DMS 273 (cell line): Measurements from ENCODE around the gene RRP1.

ENCODE experiments used
- DNase-seq: peaks from one replicate; lab custom pipeline; 2025; ENCODE audit not compliant: unreplicated experiment; lab: John Stamatoyannopoulos, UW

Gene RRP1, protein sequence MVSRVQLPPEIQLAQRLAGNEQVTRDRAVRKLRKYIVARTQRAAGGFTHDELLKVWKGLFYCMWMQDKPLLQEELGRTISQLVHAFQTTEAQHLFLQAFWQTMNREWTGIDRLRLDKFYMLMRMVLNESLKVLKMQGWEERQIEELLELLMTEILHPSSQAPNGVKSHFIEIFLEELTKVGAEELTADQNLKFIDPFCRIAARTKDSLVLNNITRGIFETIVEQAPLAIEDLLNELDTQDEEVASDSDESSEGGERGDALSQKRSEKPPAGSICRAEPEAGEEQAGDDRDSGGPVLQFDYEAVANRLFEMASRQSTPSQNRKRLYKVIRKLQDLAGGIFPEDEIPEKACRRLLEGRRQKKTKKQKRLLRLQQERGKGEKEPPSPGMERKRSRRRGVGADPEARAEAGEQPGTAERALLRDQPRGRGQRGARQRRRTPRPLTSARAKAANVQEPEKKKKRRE

DNA sequence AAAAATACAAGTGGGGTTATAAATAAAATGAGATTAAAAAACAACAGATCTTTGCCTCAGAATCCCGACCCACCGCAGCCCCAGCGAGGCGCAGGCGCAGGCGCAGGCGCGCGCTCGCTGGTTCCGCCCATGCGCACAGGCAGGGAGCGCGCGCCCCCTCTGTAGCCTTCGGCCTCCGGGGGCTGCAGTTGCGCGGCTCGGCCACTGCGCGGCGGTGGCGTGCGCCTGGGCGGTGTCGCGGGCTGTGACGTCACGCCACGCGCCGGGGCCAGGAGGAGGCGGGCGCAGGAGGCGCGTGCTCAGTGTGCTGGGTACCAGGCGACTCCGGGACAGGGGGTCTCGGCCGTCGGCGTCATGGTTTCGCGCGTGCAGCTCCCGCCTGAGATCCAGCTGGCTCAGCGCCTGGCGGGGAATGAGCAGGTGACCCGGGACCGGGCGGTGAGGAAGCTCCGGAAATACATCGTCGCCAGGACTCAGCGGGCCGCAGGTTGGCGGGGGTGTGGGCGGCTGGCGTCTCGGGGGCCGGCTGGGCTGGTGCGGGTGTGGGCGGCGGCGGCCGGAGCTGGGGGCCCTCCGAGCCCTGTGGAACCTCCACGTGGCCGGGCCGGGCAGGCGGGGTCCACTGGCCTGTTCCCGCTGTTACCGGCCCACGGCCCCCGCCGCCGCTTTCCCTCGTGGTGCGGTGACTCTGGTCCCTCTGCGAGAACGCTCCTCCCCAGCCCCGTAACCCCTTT, at the start of gene RRP1:
TSS of gene RRP1 (plus strand) at position 302 of the 734 bp plus-strand sequence. CDS start at position 355, 53 bp downstream.
- peak; percentile 97 for DNase-seq

DNA sequence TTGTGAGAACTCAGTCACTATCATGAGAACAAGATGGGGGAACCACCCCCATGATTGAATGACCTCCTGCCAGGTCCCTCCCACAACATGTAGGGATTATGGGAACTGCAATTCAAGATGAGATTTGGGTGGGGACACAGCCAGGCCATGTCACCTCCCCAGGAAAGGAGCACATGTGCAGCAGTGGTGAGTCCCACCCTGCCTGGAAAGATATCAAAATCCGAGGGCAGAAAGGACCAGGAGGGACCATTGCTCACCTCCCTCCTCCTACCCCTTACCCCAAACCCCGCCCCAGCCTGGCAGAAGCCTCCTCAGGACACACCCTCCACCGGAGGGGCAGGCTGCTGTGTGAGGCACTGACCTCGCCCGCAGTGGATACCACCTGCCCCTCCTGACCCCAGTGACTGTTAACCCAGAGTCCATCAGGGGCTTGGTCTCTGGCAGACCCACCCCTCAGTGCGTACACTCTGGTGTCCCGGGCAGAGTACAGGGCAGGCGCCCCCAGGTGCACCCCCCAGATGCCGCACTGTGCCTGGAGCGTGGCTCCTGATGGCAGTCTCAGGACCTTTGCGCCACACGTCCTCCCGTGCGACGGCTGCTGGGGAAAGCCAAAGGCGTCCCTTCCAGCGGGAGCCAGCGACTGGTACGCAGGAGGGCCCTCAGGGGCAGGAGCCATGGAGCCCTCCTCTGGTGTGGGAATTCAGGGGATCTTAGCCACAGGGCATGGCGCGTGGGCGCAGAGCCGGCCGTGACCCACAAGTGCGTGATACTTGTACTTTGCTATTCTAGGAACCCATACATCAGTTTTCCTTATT, 49.5 kb upstream of the RRP1 start:
- peak; percentile 57 for DNase-seq

DNA sequence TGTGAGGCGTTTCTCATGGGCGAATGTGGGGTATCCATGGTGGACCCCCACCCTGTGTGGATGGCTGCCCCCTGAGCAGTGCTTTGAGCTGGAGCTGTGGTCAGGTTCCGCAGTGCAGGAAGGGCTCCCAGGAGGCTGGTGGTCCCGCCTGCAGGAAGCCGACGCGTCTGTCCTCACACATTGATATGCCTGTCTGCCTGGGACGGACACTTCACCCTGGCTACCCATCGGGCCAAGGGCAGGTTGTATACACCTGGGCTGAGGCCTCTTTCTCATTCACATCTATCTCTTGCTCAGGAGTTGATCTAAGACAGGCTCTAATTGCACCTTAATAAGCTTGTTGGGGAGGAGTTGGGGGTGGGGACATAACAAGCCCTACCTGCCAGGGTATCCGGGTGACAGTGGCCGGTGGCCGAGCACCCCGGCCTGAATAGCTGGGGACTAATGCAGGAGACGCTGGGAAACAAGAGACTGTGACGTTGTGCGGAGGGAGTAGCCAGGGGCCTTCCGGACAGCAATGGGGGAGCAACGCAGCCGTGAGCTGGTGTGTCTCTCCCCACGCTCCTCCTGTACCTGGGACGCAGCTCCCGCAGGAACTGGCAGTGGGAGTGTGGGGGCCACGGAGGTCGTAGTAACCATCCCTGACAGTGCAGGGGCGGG, 48.8 kb upstream of the RRP1 start:
- DNase-seq = peak; percentile 71

DNA sequence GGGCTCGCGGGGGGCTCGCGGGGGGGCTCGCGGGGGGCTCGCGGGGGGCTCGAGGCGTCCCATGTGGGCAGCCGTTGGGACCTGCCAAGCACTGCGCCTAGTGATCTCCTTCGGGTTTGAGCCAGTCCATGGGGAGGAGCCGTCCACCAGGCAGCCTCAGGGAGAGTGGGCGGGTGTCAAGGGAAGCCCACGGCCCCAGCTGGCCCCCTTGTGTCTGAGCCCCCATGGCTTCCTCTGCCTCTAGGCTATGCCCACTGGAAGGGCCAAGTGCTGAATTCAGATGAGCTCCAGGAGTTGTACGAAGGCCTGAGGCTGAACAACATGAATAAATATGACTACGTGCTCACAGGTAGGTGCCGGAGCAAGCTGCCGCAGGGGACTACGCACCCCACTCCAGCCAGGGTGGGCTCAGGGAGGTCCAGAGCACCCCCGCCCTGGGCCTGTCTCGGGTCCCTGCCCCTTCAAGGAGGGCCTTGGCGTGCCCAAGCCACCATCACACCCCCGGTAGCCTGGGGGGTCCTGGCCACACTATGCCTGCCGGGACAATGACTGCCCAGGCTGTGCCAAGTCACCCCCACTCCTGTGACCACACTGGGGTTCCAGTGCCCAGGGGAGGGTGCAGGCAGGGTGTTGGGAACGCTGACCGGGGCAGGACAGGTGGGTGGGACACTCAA, 47.8 kb upstream of the RRP1 start:
- DNase-seq = no peak

DNA sequence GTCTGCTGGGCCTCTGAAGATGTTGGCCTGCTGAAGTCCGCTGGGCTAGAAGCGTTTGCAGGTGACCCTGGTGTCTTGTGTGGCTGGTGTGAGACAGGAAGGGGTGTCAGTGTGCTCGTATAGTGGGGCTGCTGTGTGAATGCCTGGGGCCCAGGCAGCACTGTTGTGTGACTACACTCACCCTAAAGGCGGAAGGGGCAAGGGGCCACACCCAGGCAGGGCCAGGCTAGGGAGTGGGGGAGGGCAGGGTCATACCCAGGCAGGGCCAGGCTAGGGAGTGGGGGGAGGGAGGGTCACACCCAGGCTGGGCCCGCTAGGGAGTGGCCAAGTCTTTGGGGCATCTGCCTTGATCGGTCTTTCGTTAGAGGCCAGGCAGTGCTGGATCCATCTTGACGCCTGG, 45.4 kb upstream of the RRP1 start:
- no peak for DNase-seq

DNA sequence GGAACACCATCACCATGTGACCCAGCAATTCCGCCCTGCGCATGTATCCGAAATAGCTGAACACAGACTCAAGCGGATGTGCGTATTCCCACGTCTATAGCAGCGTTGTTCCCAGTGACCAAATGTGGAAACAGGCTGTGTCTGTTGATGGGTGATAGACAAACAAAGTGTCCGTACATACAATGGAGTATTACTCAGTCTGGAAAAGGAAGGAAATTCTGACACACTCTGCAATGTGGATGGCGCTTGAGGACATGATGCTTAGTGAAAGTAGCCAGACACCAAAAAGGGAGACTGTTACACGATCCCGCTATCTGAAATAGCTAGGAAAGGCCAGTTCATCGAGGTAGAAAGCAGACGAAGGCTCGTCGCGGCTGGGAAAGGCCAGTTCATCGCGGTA, 44.7 kb upstream of the RRP1 start:
- no peak for DNase-seq

DNA sequence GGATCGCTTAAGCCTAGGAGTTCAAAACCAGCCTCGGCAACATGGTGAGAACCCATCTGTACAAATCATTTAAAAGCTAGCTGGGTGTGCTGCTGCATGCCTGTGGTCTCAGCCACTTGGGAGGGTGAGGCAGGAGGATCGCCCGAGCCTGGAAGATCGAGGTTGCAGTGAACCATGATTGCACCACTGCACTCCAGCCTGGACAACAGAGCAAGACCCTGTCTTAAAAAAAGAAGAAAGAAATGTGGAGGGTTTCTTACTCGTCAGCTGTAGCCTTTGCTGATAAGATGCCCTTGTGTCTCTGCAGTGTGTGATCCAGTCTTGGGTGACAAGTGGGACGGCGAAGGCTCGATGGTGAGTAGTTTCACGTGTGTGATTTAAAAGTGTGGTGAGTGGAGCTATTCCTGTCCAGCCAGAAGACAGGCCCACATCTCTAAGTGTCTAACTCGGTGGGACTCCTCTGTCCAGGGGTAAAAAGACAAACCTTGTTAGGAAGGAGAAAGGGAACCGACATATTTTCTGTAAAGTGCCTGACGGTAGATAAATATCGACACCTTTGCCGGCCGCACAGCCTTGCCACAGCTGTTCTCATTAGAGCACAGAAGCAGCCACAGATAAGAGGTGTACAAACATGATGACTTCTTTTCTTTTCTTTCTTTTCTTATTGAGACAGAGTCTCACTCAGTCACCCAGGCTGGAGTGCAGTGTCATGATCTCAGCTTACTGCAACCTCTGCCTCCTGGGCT, 43.4 kb upstream of the RRP1 start:
- DNase-seq = no peak

DNA sequence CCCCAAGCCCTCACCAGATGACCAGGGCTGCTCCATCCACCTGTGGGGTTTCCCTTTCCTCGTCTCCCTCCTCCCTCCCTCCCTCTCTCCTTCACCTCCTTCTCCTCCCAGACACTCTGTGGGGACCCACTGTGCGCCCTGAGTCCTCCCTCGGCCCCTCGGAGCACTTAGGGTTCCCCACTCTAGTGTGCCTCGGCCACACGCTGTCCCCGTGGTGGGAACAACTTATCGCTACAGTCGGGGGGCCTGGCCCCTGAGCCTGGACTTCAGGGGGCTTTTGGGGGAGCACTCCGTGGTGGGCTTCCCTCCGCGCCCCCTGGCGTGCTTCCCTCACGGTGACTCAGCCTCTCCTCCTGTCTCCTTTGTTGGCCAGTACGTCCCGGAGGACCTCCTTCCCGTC, 40.8 kb upstream of the RRP1 start:
- DNase-seq = no peak

DNA sequence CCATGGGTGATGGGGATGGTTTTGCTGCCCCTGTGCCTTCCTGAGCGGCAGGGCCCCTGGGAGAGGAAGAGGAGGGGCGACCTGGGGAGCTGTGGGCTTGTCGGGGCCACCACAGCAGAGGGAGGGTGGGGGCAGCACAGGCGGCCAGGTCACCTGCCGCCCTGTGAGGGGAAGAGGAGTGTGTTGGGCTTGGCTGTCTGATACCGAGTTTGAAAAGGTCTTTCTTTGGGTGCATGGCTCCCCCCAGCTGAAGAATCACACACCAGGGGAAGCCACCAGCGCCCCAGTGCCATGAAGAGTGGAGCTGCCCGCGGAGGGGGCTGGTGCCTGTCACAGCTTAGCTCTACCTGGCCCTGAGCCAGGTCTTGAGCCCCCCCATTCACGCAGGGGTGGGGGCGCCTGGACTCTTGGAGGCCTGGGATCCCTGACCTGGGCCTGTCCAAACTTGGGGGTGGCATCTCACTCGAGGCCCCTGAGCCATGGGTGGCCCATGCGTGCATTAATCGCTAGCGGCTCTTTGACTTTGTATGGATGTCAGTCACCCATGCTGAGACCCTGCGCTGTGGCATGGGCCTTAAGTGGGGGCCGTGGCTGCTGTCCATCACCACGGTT, 39.6 kb upstream of the RRP1 start:
- no peak for DNase-seq

DNA sequence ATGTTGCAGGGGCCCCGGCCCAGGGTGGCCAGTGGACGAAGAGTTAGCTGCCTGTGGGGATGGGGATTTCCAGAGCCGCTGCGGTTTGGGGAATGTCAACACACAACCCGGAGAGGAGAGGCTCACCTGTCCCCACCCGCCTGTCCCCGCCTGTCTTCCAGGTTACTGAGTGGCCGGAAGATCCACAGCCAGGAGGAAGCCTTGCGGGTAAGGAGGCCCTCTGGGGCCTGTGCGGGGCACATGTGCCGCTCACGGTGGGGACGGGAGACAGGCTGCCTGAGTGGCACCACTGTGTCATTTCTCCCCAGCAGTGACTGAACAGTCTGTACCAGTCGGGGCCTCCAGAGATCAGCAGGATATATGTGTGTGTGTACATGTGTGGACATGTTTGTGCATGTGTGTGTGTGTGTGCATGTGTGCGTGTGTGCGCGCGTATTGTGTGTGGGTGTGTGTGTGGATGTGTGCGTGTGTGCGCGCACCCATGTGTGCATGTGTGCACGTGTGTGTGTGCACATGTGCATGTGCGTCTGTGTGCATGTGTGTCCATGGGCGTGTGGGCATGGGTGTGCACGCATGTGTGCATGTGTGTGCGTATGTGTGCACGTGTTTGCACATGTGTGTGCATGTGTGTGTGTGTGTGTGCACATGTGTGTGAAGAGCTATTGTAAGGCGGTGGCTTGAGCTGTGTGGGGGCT, 38.9 kb upstream of the RRP1 start:
- no peak for DNase-seq

DNA sequence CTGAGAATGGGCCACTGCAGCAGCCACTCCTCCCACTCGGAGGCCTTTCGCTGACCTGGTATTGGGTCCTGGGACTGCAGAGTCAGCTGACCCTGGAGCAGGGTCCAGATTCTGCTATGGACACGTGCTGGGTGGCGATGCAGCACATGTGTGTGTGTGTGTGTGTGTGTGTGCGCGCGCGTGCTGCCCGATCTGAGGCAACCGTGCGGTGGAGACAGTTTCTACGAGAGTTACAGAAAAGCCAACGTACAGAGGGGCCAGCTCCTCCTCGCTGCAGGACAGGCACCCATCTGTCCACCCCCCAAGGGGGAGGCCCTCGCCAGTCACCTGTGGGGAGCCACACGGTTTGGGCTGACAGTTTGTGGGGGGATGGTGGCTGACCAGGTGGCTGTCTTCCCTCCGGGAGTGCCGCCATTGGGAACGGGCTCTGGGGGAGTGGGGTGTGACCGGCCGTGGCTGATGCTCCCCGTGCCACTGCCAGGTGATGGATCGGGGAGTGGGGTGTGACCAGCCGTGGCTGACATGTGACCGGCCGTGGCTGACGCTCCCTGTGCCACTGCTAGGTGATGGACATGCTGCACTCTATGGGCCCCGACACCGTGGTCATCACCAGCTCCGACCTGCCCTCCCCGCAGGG, 37.3 kb upstream of the RRP1 start:
- DNase-seq = no peak

DNA sequence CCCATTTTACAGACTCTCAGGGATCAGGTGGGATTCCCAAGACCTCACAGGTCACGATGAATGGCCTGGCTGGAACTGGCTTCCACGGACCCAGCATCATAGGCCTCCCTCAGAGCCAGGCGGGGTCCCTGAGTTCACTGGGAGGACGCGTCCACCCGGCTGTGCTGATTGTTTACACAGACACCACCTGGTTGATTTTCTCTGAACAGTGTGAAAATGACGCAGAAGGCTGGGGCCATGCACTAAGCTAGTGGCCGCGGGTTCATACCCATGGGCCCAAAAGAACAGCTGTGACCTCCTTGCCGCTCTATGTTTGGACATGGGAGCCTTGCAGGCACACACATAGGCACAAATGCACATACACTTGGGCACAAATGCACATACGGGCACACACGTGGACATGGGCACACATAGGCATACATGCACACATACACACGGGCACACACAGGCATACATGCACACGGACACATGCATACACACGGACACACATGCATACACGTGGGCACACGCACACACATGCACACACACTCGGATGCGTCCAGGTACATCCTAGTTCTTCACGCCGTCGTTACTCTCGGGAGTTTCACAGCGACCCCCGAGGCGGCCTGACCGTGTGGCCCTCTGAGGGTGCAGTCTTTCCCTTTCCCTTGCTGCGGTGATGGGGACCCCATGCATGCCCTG, 36.5 kb upstream of the RRP1 start:
- no peak for DNase-seq

DNA sequence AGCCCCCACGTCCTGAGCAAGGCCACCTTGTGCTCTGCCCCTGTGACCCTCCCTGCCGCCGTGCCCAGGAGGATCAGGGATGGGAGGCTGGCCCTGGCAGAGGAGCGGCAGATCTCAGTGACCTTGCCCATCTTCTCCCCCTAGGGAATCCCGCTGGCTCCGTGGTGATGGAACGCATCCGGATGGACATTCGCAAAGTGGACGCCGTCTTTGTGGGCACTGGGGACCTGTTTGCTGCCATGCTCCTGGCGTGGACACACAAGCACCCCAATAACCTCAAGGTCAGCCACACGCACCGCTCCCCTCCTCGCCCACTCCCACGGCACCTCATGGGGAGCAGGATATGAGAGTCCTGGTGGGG, 36.0 kb upstream of the RRP1 start:
- DNase-seq = no peak

DNA sequence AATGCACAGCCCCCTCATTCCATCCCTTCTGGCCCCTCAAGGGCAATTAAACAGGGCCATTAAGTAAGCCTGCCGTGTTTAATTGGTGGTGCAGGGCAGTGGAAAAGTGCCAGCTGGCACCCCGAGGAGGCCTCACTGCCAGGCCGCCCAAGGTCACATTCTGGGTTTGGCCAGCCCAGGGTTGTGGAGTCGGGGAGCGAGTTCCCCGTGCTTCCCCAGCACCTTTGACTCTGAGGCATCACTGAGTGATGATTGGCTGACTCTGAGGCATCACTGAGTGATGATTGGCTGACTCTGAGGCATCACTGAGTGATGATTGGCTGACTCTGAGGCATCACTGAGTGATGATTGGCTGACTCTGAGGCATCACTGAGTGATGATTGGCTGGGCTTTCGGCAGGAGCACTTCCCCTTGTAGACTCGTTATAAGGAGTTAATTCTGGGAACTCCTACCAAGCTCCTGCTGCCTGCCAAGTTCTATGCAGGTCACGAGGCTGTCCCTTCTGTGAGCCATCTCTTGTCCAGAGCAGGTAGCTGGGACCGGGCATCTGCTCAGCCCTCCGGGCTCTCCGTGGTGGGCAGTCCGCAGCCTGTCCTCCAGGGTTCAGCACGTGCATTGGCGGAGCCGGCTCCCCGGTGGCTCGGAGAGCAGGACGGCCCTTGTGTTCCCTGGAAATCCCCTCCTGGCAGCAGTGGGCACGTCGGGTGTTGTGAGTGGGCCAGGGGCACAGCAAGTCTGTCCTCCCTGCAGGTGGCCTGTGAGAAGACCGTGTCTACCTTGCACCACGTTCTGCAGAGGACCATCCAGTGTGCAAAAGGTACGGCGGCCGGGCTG, 34.2 kb upstream of the RRP1 start:
- no peak for DNase-seq

DNA sequence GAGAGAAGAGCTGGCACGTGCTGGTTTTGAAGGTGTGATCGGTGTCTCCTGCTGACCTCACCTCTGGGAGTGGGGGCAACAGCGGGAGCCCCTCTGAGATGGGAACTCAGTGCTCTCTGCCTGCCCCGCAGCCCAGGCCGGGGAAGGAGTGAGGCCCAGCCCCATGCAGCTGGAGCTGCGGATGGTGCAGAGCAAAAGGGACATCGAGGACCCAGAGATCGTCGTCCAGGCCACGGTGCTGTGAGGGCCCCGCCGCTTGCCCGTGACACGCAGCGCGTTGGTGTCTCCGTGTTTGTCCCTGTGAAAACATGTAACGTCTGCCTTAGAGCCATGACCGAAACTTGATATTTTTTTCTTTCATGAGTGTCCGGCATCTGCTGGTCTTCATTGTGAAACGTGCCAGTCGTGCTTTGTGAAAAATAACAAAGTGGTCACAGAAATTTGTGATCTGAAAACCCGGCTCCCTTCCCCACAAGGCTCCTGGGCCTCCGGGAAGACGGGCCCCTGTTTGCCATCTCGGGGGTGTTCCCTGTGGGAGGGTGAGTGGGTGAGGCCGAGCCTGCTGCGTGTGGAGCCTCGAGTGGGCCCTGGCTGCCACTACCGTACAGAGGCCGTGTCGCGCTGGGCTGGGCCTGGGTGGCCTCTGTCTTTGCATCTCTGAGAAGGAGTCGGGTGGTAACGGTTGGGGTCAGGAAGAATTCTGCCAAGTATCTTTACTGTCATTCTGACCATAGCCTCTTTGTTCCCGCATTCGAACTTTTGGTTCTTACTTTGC, 33.4 kb upstream of the RRP1 start:
- DNase-seq = no peak

DNA sequence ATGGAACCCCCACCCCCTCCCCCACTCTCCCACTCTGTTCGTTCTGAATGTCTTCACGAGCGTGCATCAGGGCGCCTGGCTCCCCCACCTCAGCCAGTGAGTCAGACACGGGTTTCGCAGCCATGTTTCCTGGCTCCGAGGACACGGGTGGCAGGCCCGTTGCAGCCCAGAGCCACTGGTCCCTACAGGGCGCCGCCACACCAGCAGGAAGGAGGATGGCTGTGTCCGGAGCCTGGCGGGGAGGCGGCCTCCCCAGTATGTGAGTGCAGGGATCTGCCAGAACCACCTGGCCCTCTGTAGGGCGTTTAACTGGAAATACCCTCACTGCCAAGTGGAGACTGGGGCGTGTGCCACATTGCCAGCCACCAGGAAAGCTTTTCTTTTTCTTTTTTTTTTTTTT, 31.8 kb upstream of the RRP1 start:
- peak; percentile 44 for DNase-seq
